ENCODE data around the gene MYORG. TPM values are rescaled to one million over a fixed set of nuclear protein-coding genes. Genes with fewer than 3 reads are reported as not detected.

MYORG gene
- total and polyA plus RNA-seq, 4 donors = 11.4 to 26.6 (median 19.3) TPM

DNA sequence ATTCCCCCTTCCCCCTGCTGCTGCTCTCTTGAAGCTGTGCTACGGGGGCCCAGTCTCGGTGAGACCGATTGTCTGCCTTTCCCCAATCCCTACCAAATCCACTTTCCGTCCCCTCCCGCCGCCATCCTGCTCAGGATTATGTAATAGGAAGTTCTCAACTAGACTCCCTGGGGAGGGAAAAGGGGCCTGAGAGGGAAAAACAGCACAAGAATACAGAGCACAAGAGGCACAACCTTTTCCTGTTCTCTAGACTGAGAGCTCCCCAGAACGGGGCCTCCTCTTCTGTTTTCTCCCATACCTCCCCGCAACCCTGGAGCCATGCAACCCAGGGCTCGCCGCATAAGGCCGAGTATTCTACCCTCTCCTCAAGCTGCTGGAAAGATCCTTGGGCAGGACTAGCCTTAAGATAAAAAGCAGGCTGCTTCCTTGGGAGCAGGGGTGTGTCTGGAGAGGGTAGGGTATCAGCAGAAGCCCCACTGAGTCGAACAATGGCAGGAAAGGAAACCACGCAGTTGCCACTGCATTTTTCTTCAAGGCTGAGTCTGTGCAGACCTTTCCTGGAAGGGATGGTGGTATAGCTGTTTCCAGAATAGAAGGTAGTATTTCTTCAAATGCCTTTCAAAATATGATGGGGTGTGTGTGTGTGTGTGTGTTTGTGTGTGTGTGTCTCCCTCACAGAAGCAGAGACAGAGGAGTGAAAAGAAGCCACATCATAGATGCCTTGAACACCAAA is 12.9 kb downstream of the MYORG start:
- TF ChIP-seq, protein P1, sequence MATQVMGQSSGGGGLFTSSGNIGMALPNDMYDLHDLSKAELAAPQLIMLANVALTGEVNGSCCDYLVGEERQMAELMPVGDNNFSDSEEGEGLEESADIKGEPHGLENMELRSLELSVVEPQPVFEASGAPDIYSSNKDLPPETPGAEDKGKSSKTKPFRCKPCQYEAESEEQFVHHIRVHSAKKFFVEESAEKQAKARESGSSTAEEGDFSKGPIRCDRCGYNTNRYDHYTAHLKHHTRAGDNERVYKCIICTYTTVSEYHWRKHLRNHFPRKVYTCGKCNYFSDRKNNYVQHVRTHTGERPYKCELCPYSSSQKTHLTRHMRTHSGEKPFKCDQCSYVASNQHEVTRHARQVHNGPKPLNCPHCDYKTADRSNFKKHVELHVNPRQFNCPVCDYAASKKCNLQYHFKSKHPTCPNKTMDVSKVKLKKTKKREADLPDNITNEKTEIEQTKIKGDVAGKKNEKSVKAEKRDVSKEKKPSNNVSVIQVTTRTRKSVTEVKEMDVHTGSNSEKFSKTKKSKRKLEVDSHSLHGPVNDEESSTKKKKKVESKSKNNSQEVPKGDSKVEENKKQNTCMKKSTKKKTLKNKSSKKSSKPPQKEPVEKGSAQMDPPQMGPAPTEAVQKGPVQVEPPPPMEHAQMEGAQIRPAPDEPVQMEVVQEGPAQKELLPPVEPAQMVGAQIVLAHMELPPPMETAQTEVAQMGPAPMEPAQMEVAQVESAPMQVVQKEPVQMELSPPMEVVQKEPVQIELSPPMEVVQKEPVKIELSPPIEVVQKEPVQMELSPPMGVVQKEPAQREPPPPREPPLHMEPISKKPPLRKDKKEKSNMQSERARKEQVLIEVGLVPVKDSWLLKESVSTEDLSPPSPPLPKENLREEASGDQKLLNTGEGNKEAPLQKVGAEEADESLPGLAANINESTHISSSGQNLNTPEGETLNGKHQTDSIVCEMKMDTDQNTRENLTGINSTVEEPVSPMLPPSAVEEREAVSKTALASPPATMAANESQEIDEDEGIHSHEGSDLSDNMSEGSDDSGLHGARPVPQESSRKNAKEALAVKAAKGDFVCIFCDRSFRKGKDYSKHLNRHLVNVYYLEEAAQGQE (IDR thresholded peaks at IDR 0.05) = no peak
- TF ChIP-seq EGR1 (IDR thresholded peaks at IDR 0.05; ENCODE audit: low read depth in 2 of 2) = no peak
- TF ChIP-seq, protein P2, sequence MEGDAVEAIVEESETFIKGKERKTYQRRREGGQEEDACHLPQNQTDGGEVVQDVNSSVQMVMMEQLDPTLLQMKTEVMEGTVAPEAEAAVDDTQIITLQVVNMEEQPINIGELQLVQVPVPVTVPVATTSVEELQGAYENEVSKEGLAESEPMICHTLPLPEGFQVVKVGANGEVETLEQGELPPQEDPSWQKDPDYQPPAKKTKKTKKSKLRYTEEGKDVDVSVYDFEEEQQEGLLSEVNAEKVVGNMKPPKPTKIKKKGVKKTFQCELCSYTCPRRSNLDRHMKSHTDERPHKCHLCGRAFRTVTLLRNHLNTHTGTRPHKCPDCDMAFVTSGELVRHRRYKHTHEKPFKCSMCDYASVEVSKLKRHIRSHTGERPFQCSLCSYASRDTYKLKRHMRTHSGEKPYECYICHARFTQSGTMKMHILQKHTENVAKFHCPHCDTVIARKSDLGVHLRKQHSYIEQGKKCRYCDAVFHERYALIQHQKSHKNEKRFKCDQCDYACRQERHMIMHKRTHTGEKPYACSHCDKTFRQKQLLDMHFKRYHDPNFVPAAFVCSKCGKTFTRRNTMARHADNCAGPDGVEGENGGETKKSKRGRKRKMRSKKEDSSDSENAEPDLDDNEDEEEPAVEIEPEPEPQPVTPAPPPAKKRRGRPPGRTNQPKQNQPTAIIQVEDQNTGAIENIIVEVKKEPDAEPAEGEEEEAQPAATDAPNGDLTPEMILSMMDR (IDR thresholded peaks at IDR 0.05; ENCODE audit: low read depth, low read length, missing input control) = no peak
- no peak for TF ChIP-seq YY1 (IDR thresholded peaks at IDR 0.05)
- TF ChIP-seq, protein P3, sequence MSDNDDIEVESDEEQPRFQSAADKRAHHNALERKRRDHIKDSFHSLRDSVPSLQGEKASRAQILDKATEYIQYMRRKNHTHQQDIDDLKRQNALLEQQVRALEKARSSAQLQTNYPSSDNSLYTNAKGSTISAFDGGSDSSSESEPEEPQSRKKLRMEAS (IDR thresholded peaks at IDR 0.05) = no peak
- TF ChIP-seq SP1 (IDR thresholded peaks at IDR 0.05) = no peak
- no peak for TF ChIP-seq HNF4A (conservative IDR thresholded peaks at IDR 0.05)
- TF ChIP-seq NR2F2 (IDR thresholded peaks at IDR 0.05) = no peak
- TF ChIP-seq TAF1 (conservative IDR thresholded peaks at IDR 0.05) = no peak
- no peak for TF ChIP-seq HNF4G (IDR thresholded peaks at IDR 0.05)
- TF ChIP-seq FOXA1 (IDR thresholded peaks at IDR 0.05) = no peak
- TF ChIP-seq, protein P4, sequence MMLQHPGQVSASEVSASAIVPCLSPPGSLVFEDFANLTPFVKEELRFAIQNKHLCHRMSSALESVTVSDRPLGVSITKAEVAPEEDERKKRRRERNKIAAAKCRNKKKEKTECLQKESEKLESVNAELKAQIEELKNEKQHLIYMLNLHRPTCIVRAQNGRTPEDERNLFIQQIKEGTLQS (IDR thresholded peaks at IDR 0.05) = no peak
- TF ChIP-seq RAD21 (IDR thresholded peaks at IDR 0.05) = no peak
- no peak for TF ChIP-seq JUND (IDR thresholded peaks at IDR 0.05)
- TF ChIP-seq RXRA (IDR thresholded peaks at IDR 0.05) = no peak
- TF ChIP-seq GABPA (IDR thresholded peaks at IDR 0.05 in 1 of 2, conservative IDR thresholded peaks at IDR 0.05 in 1 of 2) = no peak
- TF ChIP-seq, protein P5, sequence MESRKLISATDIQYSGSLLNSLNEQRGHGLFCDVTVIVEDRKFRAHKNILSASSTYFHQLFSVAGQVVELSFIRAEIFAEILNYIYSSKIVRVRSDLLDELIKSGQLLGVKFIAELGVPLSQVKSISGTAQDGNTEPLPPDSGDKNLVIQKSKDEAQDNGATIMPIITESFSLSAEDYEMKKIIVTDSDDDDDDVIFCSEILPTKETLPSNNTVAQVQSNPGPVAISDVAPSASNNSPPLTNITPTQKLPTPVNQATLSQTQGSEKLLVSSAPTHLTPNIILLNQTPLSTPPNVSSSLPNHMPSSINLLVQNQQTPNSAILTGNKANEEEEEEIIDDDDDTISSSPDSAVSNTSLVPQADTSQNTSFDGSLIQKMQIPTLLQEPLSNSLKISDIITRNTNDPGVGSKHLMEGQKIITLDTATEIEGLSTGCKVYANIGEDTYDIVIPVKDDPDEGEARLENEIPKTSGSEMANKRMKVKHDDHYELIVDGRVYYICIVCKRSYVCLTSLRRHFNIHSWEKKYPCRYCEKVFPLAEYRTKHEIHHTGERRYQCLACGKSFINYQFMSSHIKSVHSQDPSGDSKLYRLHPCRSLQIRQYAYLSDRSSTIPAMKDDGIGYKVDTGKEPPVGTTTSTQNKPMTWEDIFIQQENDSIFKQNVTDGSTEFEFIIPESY (IDR thresholded peaks at IDR 0.05) = no peak
- no peak for TF ChIP-seq FOXA2 (IDR thresholded peaks at IDR 0.05)
- Histone ChIP-seq H3K27me3 (ENCODE audit: control insufficient read depth in 4 of 4, insufficient read depth in 4 of 4, low read length in 3 of 4) (no peaks in the 10 kb centered on the region), H3K36me3 (ENCODE audit: control insufficient read depth in 4 of 4, insufficient read depth in 3 of 4, low read depth in 1 of 4, low read length in 3 of 4) (no peaks in the 10 kb centered on the region), H3K9ac (ENCODE audit: low read depth in 1 of 2, low read length in 2 of 2) (no peak overlapping the region), H3K27ac (ENCODE audit: low read depth in 1 of 2, low read length in 2 of 2) (no peak overlapping the region), H3K4me3 (ENCODE audit: low read depth in 1 of 3, low read length in 3 of 3) (no peak overlapping the region), H3K9me3 (ENCODE audit: control insufficient read depth in 4 of 4, low read length in 3 of 4) (no peaks in the 10 kb centered on the region), H3K4me1 (ENCODE audit: control insufficient read depth in 4 of 4, insufficient read depth in 4 of 4, low read length in 3 of 4) (peaks cover 2 to 25% (median 18%) of the 10 kb centered on the region in 4 donors)
- WGBS = 80% methylated on average over 13 of the region's 13 CpGs
- DNase-seq (ENCODE audit: low spot score) = no peak

All from liver (tissue), 9 donors.